PC-9 (cell line): ENCODE measurements around the gene FBRSL1. TPM values are rescaled to one million over a fixed set of nuclear protein-coding genes. Genes with fewer than 3 reads are reported as not detected.

Experiments used
- BruUV-seq: library from RNA; stranded (reverse); fragments of 400-500 nt; replicated peaks from 2 replicates; lab custom pipeline; 2021; lab: Mats Ljungman, UMichigan
- CTCF ChIA-PET: fragments of 300-600 bp; sonication (Branson Sonifier 250); formaldehyde crosslinking; loops from one replicate; lab custom pipeline; 2022; ENCODE audit warnings: antibody characterized with exemption; lab: Charles Lee
- POLR2A ChIA-PET: fragments of 300-600 bp; sonication (Branson Sonifier 250); formaldehyde crosslinking; loops from one replicate; lab custom pipeline; 2022; ENCODE audit warnings: antibody characterized with exemption; ENCODE audit not compliant: unreplicated experiment; lab: Charles Lee
- DNase-seq, 2 experiments: peaks; one replicate each; pipeline versions ENCODE4 v3.0.0 to v3.0.0-alpha.2; 2015 to 2022; ENCODE audit warnings: mixed read lengths in 1 of 2
- H2AFZ ChIP-seq: fragments of 200-600 bp; sonication (generic); 2 replicates; pipeline ENCODE4 v1.8.1; 2017; ENCODE audit warnings: antibody characterized with exemption
- H3F3A ChIP-seq: fragments of 200-600 bp; sonication (generic); 2 replicates; pipeline ENCODE4 v1.8.1; 2017; ENCODE audit warnings: antibody characterized with exemption, mild to moderate bottlenecking, low read depth; ENCODE audit not compliant: insufficient read depth
- H3K27ac ChIP-seq: fragments of 200-600 bp; sonication (generic); 2 replicates; pipeline ENCODE4 v1.6.1; 2016; ENCODE audit warnings: mixed run types
- H3K27me3 ChIP-seq: fragments of 200-600 bp; sonication (generic); 2 replicates; pipeline ENCODE4 v1.6.1; 2016; ENCODE audit warnings: low read depth, mixed run types; ENCODE audit not compliant: insufficient read depth
- H3K36me3 ChIP-seq: fragments of 200-600 bp; sonication (generic); 2 replicates; pipeline ENCODE4 v1.6.1; 2016; ENCODE audit warnings: low read depth, mixed run types
- H3K4me1 ChIP-seq: fragments of 200-600 bp; sonication (generic); replicated peaks from 2 replicates; pipeline ENCODE4 v1.6.1; 2016; ENCODE audit warnings: mixed run types; ENCODE audit not compliant: insufficient read depth
- H3K4me2 ChIP-seq: fragments of 200-600 bp; sonication (generic); 2 replicates; pipeline ENCODE4 v1.6.1; 2017; ENCODE audit warnings: mixed run types
- H3K4me3 ChIP-seq: fragments of 200-600 bp; sonication (generic); 2 replicates; pipeline ENCODE4 v1.6.1; 2016; ENCODE audit warnings: mixed run types
- H3K79me2 ChIP-seq: fragments of 200-600 bp; sonication (generic); 2 replicates; pipeline ENCODE4 v1.6.1; 2017; ENCODE audit warnings: low read depth, mixed run types
- H3K9me2 ChIP-seq: fragments of 200-600 bp; sonication (generic); 2 replicates; pipeline ENCODE4 v1.8.1; 2017; ENCODE audit warnings: mild to moderate bottlenecking; ENCODE audit not compliant: insufficient read depth
- H3K9me3 ChIP-seq: fragments of 200-600 bp; sonication (generic); 2 replicates; pipeline ENCODE4 v1.8.1; 2016; ENCODE audit warnings: low read depth; ENCODE audit not compliant: insufficient read depth
- H4K20me1 ChIP-seq: fragments of 200-600 bp; sonication (generic); 2 replicates; pipeline ENCODE4 v1.8.1; 2017; ENCODE audit not compliant: insufficient read depth
- CTCF ChIP-seq: fragments of 200-600 bp; sonication (generic); conservative IDR thresholded peaks from 2 replicates; pipeline ENCODE4 v1.6.1; 2017; ENCODE audit warnings: mixed run types, antibody characterized with exemption, mild to moderate bottlenecking, moderate library complexity
- EZH2 ChIP-seq: fragments of 200-600 bp; sonication (generic); IDR thresholded peaks from 2 replicates; pipeline ENCODE4 v1.8.0; 2017; ENCODE audit warnings: antibody characterized with exemption, low read depth
- intact Hi-C: fragments of 100-400 bp; cut with micrococcal nuclease; formaldehyde crosslinking; loops from one replicate; pipeline ENCODE4 v1.10.0; 2022; ENCODE audit not compliant: unreplicated experiment
- total RNA-seq: library from RNA; stranded (reverse); gene quantifications from 2 replicates; pipeline ENCODE4 v1.2.3, GENCODE V29; 2021

The FBRSL1 gene
- total RNA-seq, 1 experiment from 2014 or later: 59.5 TPM

GRCh38 chr12:132484183-132484890, 5.6 kb upstream of the FBRSL1 start:
- no peak for TF ChIP-seq CTCF
- no peak for TF ChIP-seq EZH2
- POLR2A ChIA-PET: no interaction called here
- CTCF ChIA-PET: no interaction called here
- no TSS peak for BruUV-seq
- no peak for DNase-seq
- Histone ChIP-seq H3K79me2 (no peaks in the 10 kb centered on the region), H3K4me2 (no peak overlapping the region), H3K9me2 (no peaks in the 10 kb centered on the region), H3K4me3 (no peak overlapping the region), H2AFZ (no peak overlapping the region), H4K20me1 (no peaks in the 10 kb centered on the region), H3F3A (no peaks in the 10 kb centered on the region), H3K36me3 (no peaks in the 10 kb centered on the region), H3K4me1 (no peaks in the 10 kb centered on the region), H3K27ac (no peak overlapping the region), H3K27me3 (peaks cover 94% of the 10 kb centered on the region), H3K9me3 (no peaks in the 10 kb centered on the region)
- intact Hi-C loops: no loop called here

GRCh38 chr12:132484891-132485441, 5.0 kb upstream of the FBRSL1 start:
- H2AFZ ChIP-seq: no peak overlapping the region
- TF ChIP-seq EZH2 (no peak), CTCF (no peak)
- no peaks in the 10 kb centered on the region for H3K9me3 ChIP-seq
- no peak overlapping the region for H3K27ac ChIP-seq
- intact Hi-C loops: no loop called here
- POLR2A ChIA-PET: no interaction called here
- no peak for DNase-seq
- H3K4me3 ChIP-seq: no peak overlapping the region
- H4K20me1 ChIP-seq: no peaks in the 10 kb centered on the region
- no TSS peak for BruUV-seq
- H3F3A ChIP-seq: no peaks in the 10 kb centered on the region
- H3K4me1 ChIP-seq: no peaks in the 10 kb centered on the region
- no peaks in the 10 kb centered on the region for H3K36me3 ChIP-seq
- H3K9me2 ChIP-seq: no peaks in the 10 kb centered on the region
- H3K4me2 ChIP-seq: no peak overlapping the region
- H3K79me2 ChIP-seq: no peaks in the 10 kb centered on the region
- peaks cover 89% of the 10 kb centered on the region for H3K27me3 ChIP-seq
- CTCF ChIA-PET: no interaction called here

GRCh38 chr12:132485619-132486018, 4.3 kb upstream of the FBRSL1 start:
- POLR2A ChIA-PET: no interaction called here
- Histone ChIP-seq H3K27ac (no peak overlapping the region), H3K9me3 (no peaks in the 10 kb centered on the region), H3K36me3 (no peaks in the 10 kb centered on the region), H3K79me2 (no peaks in the 10 kb centered on the region), H3K4me3 (no peak overlapping the region), H3F3A (no peaks in the 10 kb centered on the region), H4K20me1 (no peaks in the 10 kb centered on the region), H3K4me1 (no peaks in the 10 kb centered on the region), H3K9me2 (no peaks in the 10 kb centered on the region), H3K27me3 (peaks cover 83% of the 10 kb centered on the region), H3K4me2 (no peak overlapping the region), H2AFZ (no peak overlapping the region)
- CTCF ChIA-PET: no interaction called here
- no peak for DNase-seq
- intact Hi-C loops: no loop called here
- BruUV-seq: no TSS peak
- no peak for TF ChIP-seq EZH2
- TF ChIP-seq CTCF: no peak
